ENCODE measurements around the gene PPP6R3. TPM values are rescaled to one million over a fixed set of nuclear protein-coding genes. Genes with fewer than 3 reads are reported as not detected.
A peak's percentile ranks its signal among the peaks of the same experiment; 100 is the strongest.
"Not testable (repeated sequence)": the region's sequence is repeated elsewhere in the genome, so short reads cannot be mapped to it uniquely, and the experiment has no call there.

The PPP6R3 gene
- total RNA-seq, 1 donor, result 119 TPM

DNA sequence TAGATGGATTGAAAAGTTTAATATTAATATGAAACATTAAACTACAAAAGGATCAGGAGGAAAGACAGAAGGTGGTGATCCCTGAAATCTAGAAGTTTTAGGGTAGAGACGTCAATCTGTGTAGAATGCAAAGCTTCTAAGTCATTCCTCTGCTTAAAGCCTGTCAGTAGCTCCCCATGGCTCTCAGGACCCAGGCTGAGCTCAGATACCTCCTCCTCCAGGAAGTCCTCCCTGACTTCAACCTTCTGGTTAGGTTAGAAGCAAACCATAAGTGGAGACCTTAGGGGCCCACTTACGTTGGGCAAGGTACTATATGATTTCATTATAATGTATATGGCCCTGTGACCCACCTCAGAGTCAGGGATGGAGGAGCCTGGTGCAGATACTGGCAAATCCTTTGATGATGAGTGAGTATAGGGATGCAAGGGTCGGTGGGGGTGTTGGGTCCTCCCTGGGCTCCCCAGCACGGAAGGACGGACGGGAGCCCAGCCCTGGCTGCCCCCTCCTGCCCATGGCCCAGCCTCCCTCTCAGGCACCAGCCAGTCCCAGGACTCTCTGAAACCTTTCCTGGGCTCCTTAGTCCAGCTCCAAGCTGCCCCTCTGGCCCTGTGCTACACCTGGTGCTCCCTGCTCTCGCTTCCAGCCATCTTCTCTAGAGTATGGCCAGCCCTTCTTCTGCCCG, 3.2 kb upstream of the PPP6R3 start:
- no peak for DNase-seq (ENCODE audit: low read depth)
- TF ChIP-seq CTCF (IDR thresholded peaks at IDR 0.05; ENCODE audit: insufficient read depth, low read length), result no peak
- H3K4me3 ChIP-seq (ENCODE audit: low read depth, low read length), result no peak overlapping the region

GRCh38 chr11:68457898-68458249, 2.7 kb upstream of the PPP6R3 start:
- no peak for DNase-seq (ENCODE audit: low read depth)
- no peak for TF ChIP-seq CTCF (IDR thresholded peaks at IDR 0.05; ENCODE audit: insufficient read depth, low read length)
- H3K4me3 ChIP-seq (ENCODE audit: low read depth, low read length), result no peak overlapping the region

DNA sequence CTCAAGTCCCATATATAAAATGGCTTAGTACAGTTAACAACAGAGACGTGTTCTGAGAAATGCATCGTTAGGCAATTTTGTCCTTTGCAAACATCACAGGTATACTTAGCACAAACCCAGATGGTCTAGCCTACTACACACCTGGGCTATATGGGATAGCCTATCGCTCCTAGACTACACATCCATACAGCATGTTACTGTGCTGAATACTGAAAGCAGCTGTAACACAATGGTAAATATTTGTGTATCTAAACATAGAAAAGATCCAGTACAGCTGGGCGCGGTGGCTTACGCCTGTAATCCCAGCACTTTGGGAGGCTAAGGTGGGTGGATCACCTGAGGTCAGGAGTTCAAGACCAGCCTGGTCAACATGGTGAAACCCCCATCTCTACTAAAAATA, 2.2 kb upstream of the PPP6R3 start:
- H3K4me3 ChIP-seq (ENCODE audit: low read depth, low read length); DNase-seq (ENCODE audit: low read depth): not testable (repeated sequence)

GRCh38 chr11:68459886-68460740, 439 bp upstream of the PPP6R3 start:
- peak; percentile 99 for DNase-seq (ENCODE audit: low read depth)
- peak overlapping the region; percentile 78 for H3K4me3 ChIP-seq (ENCODE audit: low read depth, low read length)
- TF ChIP-seq CTCF (IDR thresholded peaks at IDR 0.05; ENCODE audit: insufficient read depth, low read length), result no peak

DNA sequence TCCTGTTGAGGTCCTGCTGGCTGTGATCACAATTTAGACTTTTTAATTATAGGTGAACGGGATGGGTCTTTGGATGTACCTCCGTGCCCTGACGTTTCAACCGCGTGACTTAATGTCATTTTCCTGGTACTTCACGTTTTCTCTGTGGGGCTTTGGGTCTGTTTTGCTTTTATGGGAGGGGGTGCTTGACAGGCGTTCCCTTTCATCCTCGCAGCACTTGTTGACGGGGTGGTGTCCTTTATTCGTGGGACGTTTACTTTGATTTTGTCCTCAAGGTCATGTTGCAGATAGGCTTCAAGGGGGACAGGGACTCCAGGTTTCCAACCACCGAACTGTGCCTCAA, 994 bp downstream of the PPP6R3 start:
- H3K4me3 ChIP-seq (ENCODE audit: low read depth, low read length), result peak overlapping the region; percentile 71
- DNase-seq (ENCODE audit: low read depth), result no peak
- no peak for TF ChIP-seq CTCF (IDR thresholded peaks at IDR 0.05; ENCODE audit: insufficient read depth, low read length)

- H3K4me3 ChIP-seq (ENCODE audit: low read depth, low read length), result no peak overlapping the region
- TF ChIP-seq CTCF (IDR thresholded peaks at IDR 0.05; ENCODE audit: insufficient read depth, low read length), result no peak
- DNase-seq (ENCODE audit: low read depth), result no peak
Measured at GRCh38 chr11:68463714-68464113, 3.2 kb downstream of the PPP6R3 start.

DNA sequence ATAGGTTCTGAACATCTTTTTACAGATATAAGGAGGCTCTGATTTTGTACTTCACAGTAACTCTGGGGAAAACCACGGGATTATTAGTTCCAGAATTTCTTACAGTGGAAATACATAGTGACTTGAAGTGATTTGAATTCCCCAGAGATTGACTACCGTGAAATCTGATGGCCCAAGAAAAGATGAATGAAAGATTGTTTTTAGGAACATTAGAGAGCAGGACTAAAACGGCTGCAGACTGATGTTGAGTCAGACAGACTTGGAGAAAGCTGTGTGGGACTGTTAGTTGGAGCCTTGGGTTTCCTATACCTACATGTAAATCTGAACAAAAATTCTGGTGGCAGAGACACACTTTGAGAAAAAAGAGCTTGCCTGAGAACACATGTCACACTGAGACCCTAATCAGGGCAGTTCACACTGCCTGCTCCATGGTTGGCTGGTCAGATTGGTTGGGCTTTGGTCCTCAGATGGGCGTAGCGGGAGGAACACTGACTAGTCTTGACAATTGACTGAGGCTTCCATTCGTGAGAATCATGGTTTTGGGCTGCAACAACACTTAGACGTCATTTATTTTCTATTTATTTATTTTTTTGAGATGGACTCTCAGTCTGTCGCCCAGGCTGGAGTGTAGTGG, 6.8 kb downstream of the PPP6R3 start:
- DNase-seq (ENCODE audit: low read depth), result no peak
- H3K4me3 ChIP-seq (ENCODE audit: low read depth, low read length), result no peak overlapping the region
- no peak for TF ChIP-seq CTCF (IDR thresholded peaks at IDR 0.05; ENCODE audit: insufficient read depth, low read length)

Measured in fibroblast of the aortic adventitia (primary cell).